Immature natural killer cell (primary cell): Measurements from ENCODE around the gene GTSE1. TPM values are rescaled to one million over a fixed set of nuclear protein-coding genes. Genes with fewer than 3 reads are reported as not detected.

Experiments used
- DNase-seq, 3 donors: peaks; one replicate each; pipeline ENCODE4 v3.0.0; 2022; ENCODE audit warnings: mixed read lengths in 1 of 3
- H3K27ac Mint-ChIP-seq, 6 donors: one replicate each; pipeline ENCODE4 v1.8.0; 2020; ENCODE audit warnings: mixed read lengths in 6 of 6, mild to moderate bottlenecking in 5 of 6, inconsistent platforms in 4 of 6, moderate library complexity in 3 of 6
- H3K27me3 Mint-ChIP-seq, 3 donors: one replicate each; pipeline ENCODE4 v1.8.0; 2020 to 2021; ENCODE audit warnings: low read depth in 3 of 3, mild to moderate bottlenecking in 3 of 3, mixed read lengths in 3 of 3, moderate library complexity in 3 of 3, inconsistent platforms in 1 of 3
- H3K36me3 Mint-ChIP-seq, 3 donors: one replicate each; pipeline ENCODE4 v1.8.0; 2020; ENCODE audit warnings: mixed read lengths in 3 of 3, inconsistent platforms in 2 of 3, mild to moderate bottlenecking in 2 of 3
- H3K4me1 Mint-ChIP-seq, 2 donors: one replicate each; pipeline ENCODE4 v1.8.0; 2020; ENCODE audit warnings: inconsistent platforms in 2 of 2, mild to moderate bottlenecking in 2 of 2, mixed read lengths in 2 of 2, moderate library complexity in 1 of 2
- H3K4me3 Mint-ChIP-seq, 5 donors: one replicate each; pipeline ENCODE4 v1.8.0; 2020; ENCODE audit warnings: mild to moderate bottlenecking in 5 of 5, mixed read lengths in 5 of 5, inconsistent platforms in 3 of 5, moderate library complexity in 3 of 5
- H3K9me3 Mint-ChIP-seq, 6 donors: one replicate each; pipeline ENCODE4 v1.8.0; 2020; ENCODE audit warnings: mild to moderate bottlenecking in 6 of 6, mixed read lengths in 6 of 6, inconsistent platforms in 4 of 6, moderate library complexity in 3 of 6
- polyA plus RNA-seq, 3 donors: library from polyadenylated mRNA; unstranded; fragments of 300-500 nt; fragmentation: Illumina TruSeq; gene quantifications; one replicate each; pipeline ENCODE4 v1.2.3, GENCODE V29; 2021

The GTSE1 gene
- polyA plus RNA-seq, 3 donors from 2014 or later = 0.50 to 0.71 TPM; not detected in 1

DNA sequence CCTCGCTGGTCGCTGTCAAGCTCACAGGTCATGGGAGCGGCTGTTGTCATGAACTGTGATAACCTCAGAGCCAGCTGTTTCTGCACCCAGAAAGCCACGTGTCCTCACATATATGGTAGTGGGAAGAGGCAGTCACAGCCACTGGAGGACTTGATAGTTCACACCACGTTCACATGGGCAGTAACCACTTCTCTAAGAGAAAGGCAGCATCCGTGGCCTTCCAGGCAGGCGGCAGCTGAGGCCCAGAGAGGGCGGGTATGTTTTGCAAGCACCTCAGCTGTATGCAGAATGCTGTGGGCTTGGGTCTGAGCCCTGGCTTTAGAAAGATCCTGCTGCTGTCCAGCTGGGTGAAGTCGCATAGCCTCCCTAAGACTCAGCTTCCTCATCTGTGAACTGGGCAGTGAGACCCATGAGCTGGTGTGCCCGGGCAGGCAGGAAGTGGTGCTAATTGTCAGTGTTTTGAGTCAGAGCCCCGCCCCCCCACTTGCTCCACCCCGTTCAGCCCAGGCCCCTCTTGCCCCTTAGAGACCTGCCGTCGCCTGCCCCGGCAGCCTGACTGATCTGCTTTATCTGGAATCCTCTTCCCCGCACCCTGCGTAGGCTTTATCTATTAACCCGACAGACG, 15.6 kb upstream of the GTSE1 start:
- H3K27me3 Mint-ChIP-seq = peaks cover 8 to 21% (median 11%) of the 10 kb centered on the region in 3 donors
- H3K36me3 Mint-ChIP-seq = peaks cover 31 to 70% (median 56%) of the 10 kb centered on the region in 3 donors
- peak overlapping the region; percentile 98 to 100 (median 99) for H3K27ac Mint-ChIP-seq
- peak overlapping the region; percentile 93 to 98 (median 97) for H3K4me3 Mint-ChIP-seq
- peak; percentile 92 to 93 (median 93) for DNase-seq
- H3K4me1 Mint-ChIP-seq = peaks cover 93 to 98% of the 10 kb centered on the region in 2 donors
- no peaks in the 10 kb centered on the region for H3K9me3 Mint-ChIP-seq

DNA sequence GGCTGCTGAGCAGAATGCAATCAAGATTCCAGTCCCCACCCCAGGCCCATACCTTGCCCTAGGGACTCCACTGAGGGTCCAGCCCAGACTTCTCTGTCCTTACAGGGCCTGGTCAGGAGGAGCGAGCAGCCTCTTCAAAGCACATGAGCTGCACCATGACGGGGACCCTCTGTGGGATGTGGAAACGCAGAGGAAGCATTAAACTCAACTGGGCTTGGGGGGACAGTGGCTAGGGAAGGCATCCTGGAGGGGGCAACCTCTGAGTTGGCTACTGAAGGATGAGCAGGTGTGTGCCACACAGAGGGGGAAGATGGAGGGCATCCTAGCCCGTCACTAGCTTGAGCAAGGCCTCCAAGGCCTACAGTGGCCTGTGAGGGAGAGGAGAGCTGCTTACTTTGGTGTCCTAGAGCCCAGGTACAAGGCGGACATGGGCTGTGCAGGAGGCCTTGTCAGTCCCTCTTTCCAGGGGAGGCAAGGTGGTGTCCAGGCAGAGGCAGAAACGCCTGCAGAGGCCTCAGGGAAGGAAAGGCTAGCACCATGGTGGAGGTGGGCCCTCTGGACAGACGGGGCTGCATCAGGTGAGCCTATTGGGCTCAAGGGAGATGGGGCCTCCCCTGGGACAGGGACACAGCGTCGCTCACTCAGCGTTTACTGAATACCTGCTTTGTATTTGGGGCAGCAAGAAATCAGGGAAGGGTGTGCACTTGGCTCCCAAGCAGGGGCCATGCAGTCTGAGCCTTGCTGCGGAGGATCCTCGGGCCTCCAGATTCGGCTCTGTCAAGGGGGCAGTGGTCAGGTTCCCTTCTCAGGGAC, 14.6 kb upstream of the GTSE1 start:
- peak overlapping the region; percentile 93 to 98 (median 97) for H3K4me3 Mint-ChIP-seq

DNA sequence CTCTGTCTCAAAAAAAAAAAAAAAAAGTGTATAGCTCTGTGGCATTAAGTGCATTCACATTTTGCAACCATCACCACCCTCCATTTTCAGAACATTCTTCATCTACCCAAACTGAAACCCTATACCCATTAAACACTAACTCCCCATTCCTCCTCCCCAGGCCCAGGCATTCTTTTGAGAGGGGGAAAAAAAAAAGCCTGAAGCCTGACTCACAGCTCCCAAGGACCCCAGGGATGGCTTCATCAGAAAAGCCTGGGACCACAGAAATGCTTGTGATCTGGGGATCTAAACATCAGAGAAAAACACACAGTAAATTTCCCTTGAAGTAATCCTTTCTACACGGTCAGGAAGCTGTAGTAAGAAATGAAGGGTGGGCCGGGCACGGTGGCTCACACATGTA, 10.7 kb upstream of the GTSE1 start:
- peaks cover 18 to 43% (median 41%) of the 10 kb centered on the region in 3 donors for H3K27me3 Mint-ChIP-seq
- H3K27ac Mint-ChIP-seq = peak overlapping the region; percentile 80 to 100 (median 99)
- H3K4me3 Mint-ChIP-seq = peak overlapping the region; percentile 58 to 97 (median 69)

More for the DNA sequence above, 14.6 kb upstream of the GTSE1 start:
- H3K4me1 Mint-ChIP-seq = peaks cover 95 to 98% of the 10 kb centered on the region in 2 donors
- peaks cover 29 to 69% (median 51%) of the 10 kb centered on the region in 3 donors for H3K36me3 Mint-ChIP-seq
- H3K9me3 Mint-ChIP-seq = no peaks in the 10 kb centered on the region
- DNase-seq = no peak
- peaks cover 8 to 19% (median 11%) of the 10 kb centered on the region in 3 donors for H3K27me3 Mint-ChIP-seq
- peak overlapping the region; percentile 98 to 100 (median 99) for H3K27ac Mint-ChIP-seq

DNA sequence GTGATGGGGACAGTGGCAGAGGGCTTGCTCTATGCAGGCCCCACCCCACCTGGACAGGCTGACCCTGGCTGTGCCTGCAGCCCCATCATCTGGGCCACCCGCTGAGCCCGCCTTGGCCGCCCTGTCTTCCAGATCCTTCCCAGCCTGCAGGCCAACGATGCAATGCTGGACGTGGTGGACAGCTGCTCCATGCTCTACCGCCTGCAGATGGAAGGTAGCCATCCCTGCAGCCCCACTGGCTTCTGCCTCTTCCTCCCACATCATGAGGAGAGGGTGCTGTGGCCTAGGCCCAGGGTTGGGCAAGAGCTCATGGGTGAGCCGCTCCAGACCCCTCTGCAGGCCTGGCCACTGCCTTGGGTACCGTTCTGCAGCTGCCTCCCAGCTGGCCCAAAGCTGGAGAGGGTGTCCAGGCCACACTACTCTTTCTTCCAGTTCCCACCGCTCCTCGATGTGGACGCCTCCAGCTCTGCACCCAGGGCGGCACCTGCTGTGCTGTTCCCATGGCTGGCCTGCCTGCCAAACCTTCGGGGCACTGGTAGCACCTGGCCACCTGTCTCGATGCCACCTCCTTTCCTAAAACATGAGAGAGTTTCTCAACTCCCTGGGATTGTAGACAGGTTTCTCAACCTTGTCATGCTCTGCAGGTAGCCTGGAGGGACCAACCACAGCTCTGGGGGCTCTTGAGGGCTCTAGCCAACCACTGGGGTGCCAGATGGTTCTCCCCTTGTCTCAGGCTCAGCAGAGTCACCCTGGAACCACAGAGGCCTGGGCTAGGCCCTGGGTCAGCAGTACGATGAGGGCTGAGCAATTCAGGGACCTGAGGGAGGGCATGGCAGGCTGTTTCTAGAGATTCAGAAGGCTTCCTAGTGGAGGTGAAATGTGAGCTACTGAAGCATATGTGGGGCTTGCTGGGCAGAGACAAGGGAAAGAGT, 9.5 kb upstream of the GTSE1 start:
- H3K9me3 Mint-ChIP-seq = no peaks in the 10 kb centered on the region
- DNase-seq = no peak
- peak overlapping the region; percentile 93 to 100 (median 99) for H3K27ac Mint-ChIP-seq
- peak overlapping the region; percentile 69 to 90 (median 84) for H3K4me3 Mint-ChIP-seq
- H3K27me3 Mint-ChIP-seq = peaks cover 16 to 46% (median 43%) of the 10 kb centered on the region in 3 donors
- peaks cover 23 to 76% (median 38%) of the 10 kb centered on the region in 3 donors for H3K36me3 Mint-ChIP-seq
- peaks cover 90 to 95% of the 10 kb centered on the region in 2 donors for H3K4me1 Mint-ChIP-seq

More for the DNA sequence above, 10.7 kb upstream of the GTSE1 start:
- Mint-ChIP-seq H3K9me3 (no peaks in the 10 kb centered on the region), H3K36me3 (peaks cover 25 to 73% (median 41%) of the 10 kb centered on the region in 3 donors), H3K4me1 (peaks cover 93 to 98% of the 10 kb centered on the region in 2 donors)
- no peak for DNase-seq

DNA sequence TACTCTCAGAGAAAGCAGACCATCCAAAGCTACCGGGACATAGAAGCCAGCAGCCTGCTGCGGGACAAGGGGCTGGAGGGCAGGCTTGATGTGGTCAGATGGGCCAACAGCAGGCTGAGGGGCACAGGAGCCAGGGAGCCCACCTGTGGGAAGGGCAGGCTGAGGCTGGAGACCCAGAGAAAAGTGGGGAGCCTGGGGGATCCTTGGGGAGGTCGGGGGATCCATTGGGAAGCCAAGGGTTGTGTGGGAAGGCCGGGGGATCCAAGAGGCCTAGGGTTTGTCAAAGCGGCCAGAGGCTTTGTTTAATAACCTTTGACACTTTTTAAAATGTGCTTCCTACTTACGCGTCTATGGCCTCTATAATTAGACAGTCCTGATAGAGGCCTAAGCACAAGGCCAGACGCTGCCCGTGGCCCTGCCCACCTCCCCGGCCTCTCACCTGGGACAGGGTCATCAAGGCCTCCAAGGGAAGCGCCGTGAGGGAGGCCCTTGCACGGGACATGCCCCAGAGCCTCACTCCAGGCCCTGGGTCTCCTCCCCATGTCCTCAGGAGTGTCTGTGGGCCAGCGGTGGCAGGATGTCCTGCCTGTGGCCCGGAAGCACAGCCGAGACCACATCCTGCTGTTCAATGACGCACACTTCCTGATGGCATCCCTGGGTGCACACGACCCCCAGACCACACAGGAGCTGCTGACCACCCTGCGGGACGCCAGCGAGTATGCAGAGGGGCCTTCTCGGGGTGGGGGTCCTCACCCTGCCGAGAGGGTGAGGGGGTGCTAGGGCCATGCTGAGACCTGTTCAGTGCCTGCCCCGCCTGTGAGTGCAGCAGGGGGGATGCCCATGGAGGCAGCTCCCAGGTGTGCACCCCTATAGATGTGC, 8.6 kb upstream of the GTSE1 start:
- H3K9me3 Mint-ChIP-seq = no peaks in the 10 kb centered on the region
- H3K27me3 Mint-ChIP-seq = peaks cover 16 to 53% (median 43%) of the 10 kb centered on the region in 3 donors
- H3K27ac Mint-ChIP-seq = peak overlapping the region; percentile 93 to 100 (median 99)
- H3K4me3 Mint-ChIP-seq = peak overlapping the region; percentile 69 to 90 (median 84)
- DNase-seq = peak; percentile 88
- H3K36me3 Mint-ChIP-seq = peaks cover 32 to 77% (median 40%) of the 10 kb centered on the region in 3 donors
- H3K4me1 Mint-ChIP-seq = peaks cover 90 to 95% of the 10 kb centered on the region in 2 donors

DNA sequence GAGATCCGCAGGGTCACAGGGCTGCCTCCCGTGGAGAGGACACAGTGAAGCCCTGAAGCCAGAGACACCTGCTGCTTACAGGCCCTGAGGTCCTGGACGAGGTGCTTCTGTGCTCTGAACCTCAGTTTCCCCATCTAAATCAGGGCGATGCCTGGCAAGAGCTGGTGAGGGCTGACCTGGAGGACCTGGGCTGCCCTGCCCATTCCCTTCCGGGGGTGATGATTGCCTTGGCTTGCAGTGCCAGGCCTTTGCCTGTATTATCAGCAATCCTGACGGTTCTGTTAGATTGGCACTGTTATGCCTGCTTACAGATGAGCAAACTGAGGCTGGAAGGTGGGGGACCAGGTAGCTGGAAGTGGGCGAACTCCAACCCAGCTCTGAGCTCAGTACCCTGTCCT, 7.8 kb upstream of the GTSE1 start:
- Mint-ChIP-seq H3K9me3 (no peaks in the 10 kb centered on the region), H3K4me1 (peaks cover 91 to 95% of the 10 kb centered on the region in 2 donors), H3K4me3 (peak overlapping the region; percentile 69 to 90 (median 84)), H3K27me3 (peaks cover 20 to 58% (median 46%) of the 10 kb centered on the region in 3 donors), H3K36me3 (peaks cover 38 to 77% (median 46%) of the 10 kb centered on the region in 3 donors), H3K27ac (peak overlapping the region; percentile 93 to 100 (median 99))
- DNase-seq = no peak

DNA sequence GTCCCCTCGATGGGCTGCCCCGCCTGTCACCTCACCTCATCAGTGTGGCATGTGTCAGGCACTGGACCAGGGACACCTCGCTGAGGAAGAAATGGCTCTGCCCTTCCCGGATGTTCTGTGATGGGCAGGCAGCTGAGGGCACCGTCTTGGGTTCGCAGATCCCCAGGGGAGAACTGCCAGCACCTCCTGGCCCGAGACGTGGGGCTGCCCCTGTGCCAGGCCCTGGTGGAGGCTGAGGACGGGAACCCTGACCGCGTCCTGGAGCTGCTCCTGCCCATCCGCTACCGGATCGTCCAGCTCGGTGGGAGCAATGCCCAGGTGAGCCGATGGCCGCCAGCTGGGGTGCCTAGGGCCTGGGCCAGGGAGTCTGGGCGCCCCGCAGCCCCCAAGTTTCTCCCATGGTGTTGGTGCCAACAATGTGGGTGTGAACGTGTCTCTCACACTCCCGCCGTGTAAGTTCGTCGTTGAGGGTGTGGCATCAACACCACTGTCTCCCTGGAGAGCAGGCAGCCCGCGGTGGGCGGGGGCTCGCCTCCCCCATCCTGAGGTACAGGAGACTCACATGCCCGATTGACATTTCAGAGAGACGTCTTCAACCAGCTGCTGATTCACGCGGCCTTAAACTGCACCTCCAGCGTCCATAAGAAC, 7.3 kb upstream of the GTSE1 start:
- peak; percentile 84 to 92 (median 88) for DNase-seq
- Mint-ChIP-seq H3K27ac (peak overlapping the region; percentile 93 to 100 (median 99)), H3K9me3 (no peaks in the 10 kb centered on the region), H3K27me3 (peaks cover 20 to 57% (median 49%) of the 10 kb centered on the region in 3 donors), H3K4me1 (peaks cover 91% of the 10 kb centered on the region in 2 donors), H3K36me3 (peaks cover 33 to 72% (median 42%) of the 10 kb centered on the region in 3 donors), H3K4me3 (peak overlapping the region; percentile 84 to 93 (median 89))

DNA sequence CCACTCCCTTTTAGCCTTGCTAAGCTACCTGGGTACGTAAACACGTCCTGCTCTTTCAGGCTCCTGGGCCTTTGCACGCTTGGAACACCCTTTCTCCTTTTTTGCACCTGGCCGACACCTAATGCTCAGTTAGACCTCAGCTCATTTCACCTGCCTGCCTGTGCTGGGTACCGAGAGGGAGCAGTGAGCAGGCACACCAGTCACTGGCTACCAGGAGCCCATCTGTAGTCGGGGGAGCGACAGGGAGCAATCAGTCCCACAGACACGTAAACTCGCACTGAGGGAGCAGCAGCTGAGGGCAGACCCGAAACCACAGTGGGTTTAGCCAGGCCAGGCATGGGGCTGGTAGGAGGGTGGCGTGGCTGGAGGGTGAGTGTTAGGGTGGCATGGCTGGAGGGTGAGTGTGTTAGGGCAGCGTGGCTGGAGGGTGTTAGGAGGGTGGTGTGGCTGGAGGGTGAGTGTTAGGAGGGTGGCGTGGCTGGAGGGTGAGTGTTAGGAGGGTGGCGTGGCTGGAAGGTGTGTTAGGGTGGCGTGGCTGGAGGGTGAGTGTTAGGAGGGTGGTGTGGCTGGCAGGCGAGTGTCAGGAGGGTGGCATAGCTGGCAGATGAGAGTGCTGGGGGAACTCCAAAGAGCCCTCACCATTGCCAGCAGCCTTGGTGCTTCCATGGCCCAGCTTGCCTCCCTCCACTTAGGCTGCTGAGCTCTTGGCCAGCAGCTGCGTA, 6.4 kb upstream of the GTSE1 start:
- H3K9me3 Mint-ChIP-seq = peaks cover 0 to 1% (median 0%) of the 10 kb centered on the region in 6 donors
- H3K27ac Mint-ChIP-seq = peak overlapping the region; percentile 93 to 100 (median 99)

DNA sequence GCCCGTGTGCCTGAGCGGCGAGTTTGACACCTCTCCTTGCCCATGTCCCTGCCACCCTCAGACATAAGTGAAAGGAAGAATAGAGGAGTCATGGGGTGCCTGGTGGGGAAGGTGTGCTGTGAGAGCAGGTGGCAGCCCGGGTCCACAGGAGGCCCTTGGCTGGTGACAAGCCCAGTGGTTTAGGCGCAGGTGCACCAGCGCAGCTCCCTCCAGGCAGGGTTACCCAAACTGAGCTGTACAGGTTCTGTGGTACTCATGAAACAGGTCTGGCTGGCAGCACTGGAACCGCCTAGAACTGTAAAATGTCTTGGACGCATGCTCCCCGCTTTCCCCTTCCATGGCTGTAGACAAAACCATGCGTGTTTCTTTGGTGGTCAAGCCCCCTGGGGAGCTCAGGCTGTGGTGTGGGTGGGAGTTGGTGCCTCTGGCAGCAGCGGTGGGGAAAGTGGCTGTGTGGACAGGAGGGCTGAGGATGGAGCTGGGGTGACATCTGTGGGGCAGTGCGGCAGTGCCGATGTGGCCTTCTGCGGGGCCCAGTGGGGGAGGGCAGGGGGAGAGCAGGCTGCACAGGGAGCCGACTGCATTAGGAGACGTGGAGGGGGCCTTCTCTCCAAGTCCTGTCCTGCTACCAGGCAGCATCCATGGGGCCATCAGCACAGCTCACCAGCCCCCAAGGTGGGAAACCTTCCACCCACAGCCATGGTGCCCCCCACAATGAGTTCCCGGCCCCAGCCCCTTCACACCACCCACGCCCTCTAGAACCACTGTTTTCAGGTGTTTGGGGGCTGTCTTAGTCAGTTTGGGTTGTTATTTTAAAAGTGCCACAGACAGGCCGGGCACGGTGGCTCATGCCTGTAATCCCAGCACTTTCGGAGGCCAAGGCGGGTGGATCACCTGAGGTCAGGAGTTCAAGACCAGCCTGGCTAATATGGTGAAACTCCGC, 5.6 kb upstream of the GTSE1 start:
- Mint-ChIP-seq H3K27me3 (peaks cover 23 to 59% (median 46%) of the 10 kb centered on the region in 3 donors), H3K4me1 (peaks cover 90 to 93% of the 10 kb centered on the region in 2 donors), H3K36me3 (peaks cover 21 to 57% (median 31%) of the 10 kb centered on the region in 3 donors), H3K4me3 (peak overlapping the region; percentile 84 to 93 (median 89)), H3K9me3 (peaks cover 0 to 1% (median 0%) of the 10 kb centered on the region in 6 donors), H3K27ac (peak overlapping the region; percentile 93 to 100 (median 99))
- peak in 2 of 3 donors; percentile 49 to 56 for DNase-seq

More for the DNA sequence above, 6.4 kb upstream of the GTSE1 start:
- Mint-ChIP-seq H3K36me3 (peaks cover 29 to 66% (median 37%) of the 10 kb centered on the region in 3 donors), H3K4me1 (peaks cover 90 to 91% of the 10 kb centered on the region in 2 donors), H3K27me3 (peaks cover 21 to 58% (median 47%) of the 10 kb centered on the region in 3 donors), H3K4me3 (peak overlapping the region; percentile 84 to 93 (median 89))
- peak; percentile 71 to 78 (median 73) for DNase-seq

DNA sequence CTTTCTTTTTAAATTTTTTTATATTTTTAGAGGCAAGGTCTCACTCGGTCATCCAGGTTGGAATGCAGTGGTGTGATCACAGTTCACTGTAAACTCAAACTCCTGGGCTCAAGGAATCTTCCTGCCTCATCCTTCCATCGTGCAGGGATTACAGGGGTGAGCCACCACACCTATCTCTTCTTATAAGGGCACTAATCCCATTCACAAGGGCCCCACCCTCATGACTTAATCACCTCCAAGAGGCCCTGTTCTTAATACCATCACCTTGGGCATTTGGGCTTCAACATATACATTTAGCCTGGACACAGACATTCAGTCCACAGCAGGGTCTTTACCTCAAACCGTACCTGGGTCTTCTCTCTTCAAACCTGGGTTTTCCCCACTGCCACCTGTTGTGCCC, 4.5 kb upstream of the GTSE1 start:
- H3K27ac Mint-ChIP-seq = peak overlapping the region; percentile 90 to 100 (median 99)
- peaks cover 28 to 63% (median 53%) of the 10 kb centered on the region in 3 donors for H3K27me3 Mint-ChIP-seq
- H3K4me1 Mint-ChIP-seq = peaks cover 88 to 89% of the 10 kb centered on the region in 2 donors
- H3K4me3 Mint-ChIP-seq = peak overlapping the region; percentile 56 to 68 (median 67)
- peaks cover 20 to 53% (median 30%) of the 10 kb centered on the region in 3 donors for H3K36me3 Mint-ChIP-seq
- peaks cover 0 to 1% (median 0%) of the 10 kb centered on the region in 6 donors for H3K9me3 Mint-ChIP-seq
- DNase-seq = no peak
